CD4-positive, alpha-beta T cell treated with Interferon gamma for 1 hour (primary cell): ENCODE data around the gene ANKRD39.
"Not testable (repeated sequence)": the region's sequence is repeated elsewhere in the genome, so short reads cannot be mapped to it uniquely, and the experiment has no call there.

Experiments used
- DNase-seq: peaks from one replicate; pipeline ENCODE4 v3.0.0-alpha.2; 2020

ANKRD39 gene

DNA sequence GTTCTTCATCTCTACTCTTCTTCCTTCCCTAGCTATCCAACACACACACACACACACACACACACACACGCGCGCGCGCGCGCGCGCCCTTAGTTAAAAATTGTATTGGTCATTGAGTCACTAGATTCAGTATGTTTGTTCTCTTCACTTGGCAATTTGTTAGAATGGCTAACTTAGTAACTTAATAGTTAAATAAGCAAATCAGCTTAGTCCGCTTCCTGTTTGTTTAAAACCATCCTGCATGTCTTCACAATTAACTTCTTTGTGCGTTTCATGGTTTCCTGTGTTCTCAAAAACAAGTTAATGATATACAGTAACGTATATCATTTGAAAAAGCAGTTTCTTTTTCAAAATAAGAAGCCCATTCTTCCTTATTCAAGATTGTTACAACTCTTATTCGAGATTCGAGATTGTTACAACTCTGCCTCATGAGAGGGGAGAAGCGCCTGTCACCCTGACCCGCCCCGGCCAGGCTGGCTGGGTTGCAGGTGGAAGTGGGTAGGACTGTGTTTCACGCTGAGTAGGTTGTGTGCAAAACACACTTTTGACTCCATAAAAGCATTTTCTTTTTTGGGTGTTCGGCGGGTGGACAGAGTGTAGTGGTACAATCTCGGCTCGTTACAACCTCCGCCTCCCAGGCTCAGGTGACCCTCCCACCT is 51.2 kb downstream of the ANKRD39 start:
- peak; percentile 23 for DNase-seq

DNA sequence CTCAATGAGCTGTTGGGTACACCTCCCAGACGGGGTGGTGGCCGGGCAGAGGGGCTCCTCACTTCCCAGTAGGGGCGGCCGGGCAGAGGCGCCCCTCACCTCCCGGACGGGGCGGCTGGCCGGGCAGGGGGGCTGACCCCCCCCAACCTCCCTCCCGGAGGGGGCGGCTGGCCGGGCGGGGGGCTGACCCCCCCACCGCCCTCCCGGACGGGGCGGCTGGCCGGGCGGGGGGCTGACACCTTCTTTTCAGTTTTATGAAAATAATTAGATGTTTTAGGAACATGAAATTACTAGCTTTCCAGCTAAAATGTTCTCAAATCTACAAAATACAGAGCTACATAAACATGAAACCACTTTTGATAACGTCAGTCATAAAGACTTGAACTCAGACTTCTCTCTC is 51.9 kb downstream of the ANKRD39 start:
- not testable (repeated sequence) for DNase-seq

DNA sequence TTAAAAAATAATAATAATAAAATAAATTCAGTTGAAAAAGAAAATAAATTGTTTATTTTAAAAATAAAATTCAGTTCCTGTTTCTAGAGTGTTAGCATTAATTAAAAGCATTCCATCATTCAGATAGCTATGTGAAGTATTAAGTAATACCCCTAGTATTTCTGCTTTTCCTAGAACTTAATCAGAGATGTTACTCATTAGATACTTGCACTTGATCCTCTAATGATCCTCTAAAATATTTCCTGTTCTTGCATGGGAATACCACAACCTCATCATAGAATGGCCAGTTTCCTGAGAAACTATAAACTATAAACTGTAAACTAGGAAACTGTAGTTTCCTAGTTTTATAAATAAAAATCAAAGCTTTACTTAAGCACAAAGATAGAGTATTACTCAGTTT is 52.8 kb downstream of the ANKRD39 start:
- no peak for DNase-seq

GRCh38 chr2:96802721-96803120 is 55.1 kb downstream of the ANKRD39 start:
- DNase-seq, result no peak

DNA sequence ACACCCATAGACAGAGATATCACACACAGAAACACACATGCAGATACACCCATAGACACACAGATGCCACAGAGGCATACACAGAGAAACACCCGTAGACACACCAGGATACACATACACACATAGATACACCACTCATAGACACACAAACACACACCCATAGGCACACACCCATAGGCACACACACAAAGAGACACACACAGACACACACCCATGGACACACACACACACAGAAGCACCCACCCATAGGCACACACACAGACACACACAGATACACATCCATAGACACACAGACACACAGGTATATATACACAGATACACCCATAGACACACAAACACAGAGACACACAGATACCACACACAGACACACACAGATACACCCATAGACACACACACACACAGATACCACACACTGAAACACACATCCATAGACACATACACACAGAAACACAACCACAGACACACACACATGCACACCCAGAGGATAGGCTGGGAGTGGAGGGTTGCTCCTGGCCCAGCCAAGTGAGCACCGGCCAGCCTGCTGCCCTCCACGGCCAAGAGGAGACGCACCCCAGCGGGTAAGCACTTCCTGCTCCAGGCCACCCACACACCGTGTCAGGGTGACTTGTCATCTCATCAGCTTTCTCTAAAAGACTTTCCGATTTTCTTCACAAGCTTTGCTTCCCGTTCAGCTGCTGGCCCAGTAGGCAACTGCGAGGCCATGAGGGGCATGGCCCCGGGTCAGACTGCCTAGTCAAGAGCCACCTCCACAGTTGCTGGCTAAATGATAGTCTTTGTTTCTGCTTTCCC is 55.8 kb downstream of the ANKRD39 start:
- DNase-seq, result no peak

- peak; percentile 67 for DNase-seq
Measured at GRCh38 chr2:96801005-96801785, 56.6 kb downstream of the ANKRD39 start.

DNA sequence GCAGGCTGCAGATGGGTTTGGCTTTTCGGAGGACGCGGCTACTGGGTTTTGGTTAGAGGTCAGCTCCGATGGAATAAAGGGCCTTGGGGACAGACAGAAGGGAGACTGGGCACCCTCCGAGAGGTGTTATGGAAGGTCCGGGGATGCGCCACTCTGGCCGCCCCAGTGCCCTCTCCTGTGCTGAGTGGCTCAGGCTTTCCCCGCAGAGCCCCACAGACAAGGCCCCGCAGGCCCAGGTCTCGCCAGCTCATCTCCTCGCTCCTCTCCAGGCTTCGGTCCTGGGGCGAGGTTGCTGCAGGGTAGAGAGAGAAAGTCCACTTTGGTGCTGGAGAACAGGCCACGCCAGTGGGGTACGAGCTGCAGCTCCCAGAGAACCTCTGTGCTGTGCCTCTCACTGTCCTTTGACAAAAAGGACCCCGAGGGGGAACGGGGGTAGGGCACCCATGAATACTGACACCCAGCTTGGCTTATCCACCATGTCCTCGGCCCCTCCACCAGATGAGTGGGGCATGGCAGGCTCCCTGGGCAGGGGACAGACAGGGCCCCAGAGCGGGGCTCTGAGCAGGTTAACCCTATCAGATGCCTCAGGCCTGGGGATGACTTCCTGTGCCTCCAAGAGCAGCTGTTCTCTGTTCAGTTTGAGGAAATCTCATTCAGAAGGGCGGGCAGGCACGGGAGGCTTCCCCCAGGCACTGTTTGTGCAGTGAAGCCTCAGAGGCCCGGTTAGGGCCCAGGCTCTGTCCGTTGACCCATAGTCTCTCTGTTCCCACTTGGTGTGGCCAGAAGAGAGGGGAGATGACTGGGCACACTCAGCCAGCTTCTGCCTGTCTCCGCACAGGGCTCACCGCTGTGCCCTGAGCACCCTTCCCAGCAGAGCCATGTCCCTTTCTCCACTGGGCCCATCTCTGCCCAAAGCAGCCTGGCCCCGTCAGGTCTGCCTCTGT is 57.5 kb downstream of the ANKRD39 start:
- no peak for DNase-seq

DNA sequence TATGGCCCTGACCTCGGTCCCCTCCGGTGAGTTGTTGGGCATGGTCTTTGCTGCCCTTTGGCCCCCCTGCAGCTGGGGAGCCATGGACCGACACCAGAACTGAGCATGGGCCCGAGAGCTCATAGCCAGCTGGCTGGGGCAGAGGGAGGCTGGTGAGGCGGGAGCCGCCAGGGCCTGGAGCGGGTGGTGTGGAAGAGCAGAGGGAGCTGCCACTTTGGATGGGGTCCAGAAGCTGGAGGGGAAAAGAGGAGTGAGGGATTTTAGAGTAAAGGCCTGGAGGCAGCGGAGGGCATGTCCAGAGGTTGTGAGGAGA is 58.2 kb downstream of the ANKRD39 start:
- no peak for DNase-seq

DNA sequence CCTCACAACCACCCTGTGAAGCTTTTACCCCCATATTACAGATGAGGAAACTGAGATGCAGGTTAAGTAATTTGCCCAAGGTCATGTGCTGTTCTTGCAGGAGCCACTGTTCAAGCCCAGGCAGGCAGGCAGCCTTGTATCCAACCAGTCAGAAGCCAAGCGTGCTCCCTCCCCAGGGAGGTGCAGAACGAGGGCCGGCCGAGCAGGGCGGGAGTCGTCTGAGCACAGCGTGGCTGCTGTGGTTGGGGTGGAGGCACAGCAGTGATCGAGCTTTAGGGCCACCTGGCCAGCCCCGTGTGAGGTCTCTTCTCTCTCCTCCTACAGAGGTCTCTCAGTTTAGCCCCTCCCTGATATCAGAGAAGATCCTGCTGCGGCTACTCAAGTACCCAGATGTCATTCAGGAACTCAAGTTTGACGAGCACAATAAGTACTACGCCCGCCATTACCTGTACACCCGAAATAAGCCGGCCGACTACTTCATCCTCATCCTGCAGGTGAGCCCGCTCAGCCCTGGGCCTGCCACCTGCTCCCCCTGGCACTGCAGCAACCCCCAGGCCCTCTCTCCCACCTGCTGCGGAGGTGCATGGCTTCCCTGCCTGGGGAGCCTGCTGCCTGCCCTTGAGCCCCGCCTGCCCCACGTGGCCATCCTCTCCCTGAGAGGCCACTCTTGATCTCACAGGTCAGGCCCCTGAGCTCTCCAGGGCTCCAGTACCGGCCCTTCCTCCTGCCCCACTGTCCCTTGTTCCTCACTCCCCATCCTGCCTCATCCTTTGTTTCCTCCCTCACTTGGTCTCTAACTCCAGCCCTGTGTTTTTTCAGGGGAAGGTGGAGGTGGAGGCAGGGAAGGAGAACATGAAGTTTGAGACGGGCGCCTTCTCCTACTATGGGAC is 58.8 kb downstream of the ANKRD39 start:
- DNase-seq, result no peak
